ENCODE data around the gene C4orf50.

The C4orf50 gene

DNA sequence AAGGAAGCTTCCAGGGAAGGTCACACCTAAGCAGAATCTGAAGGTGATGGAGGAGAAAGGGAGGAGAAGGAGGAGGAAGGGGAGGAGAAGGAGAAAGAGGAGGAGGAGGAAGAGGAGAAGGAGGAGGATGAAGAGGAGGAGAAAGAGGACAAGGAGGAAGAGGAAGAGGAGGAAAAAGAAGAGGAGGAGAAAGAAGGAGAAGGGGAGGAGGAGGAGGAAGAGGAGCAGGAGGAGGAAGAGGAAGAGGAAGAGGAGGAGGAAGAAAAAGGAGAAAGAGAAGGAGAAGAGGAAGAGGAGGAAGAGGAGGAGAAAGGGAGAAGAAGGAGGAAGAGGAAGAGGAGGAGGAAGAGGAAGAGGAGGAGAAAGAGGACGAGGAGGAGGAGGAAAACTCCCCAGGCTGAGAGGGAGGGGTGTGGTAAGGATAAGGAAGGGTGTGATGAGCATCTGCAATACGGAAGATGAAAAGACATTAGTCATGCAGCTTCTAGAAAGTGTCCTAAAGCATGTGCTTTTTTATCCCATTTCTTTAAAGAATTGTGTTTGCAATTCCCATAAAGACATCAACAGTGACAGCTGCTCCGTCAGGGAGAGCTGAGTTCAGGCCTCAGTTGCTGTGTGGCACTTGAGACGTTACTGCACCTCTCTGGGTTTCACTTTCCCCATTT, 166.5 kb downstream of the C4orf50 start:
- no peak for DNase-seq
